WTC11 (cell line): ENCODE measurements around the gene SLC16A8.

Experiments used
- CTCF ChIP-seq: fragments of 200-600 bp; IDR thresholded peaks from 2 replicates; pipeline ENCODE4 v1.8.0; 2022; ENCODE audit warnings: antibody characterized with exemption
- FOXJ3 ChIP-seq: sonication (generic); formaldehyde crosslinking; IDR thresholded peaks from 2 replicates; pipeline ENCODE4 v1.9.0; 2021; ENCODE audit warnings: missing genetic modification reagents, mild to moderate bottlenecking, borderline replicate concordance

- TF ChIP-seq CTCF (no peak), FOXJ3 (no peak)
These were observed 36.6 kb upstream of the SLC16A8 start for GRCh38 chr22:38120359-38121110.
